GM23248 (cell line): ENCODE results near the gene ROPN1L. TPM values are rescaled to one million over a fixed set of nuclear protein-coding genes. Genes with fewer than 3 reads are reported as not detected.

Experiments
- DNase-seq: peaks from one replicate; pipeline ENCODE4 v3.0.0-alpha.2; 2015
- H2AFZ ChIP-seq: fragments of 200-600 bp; sonication (generic); 2 replicates; pipeline ENCODE4 v1.6.1; 2016; ENCODE audit warnings: antibody characterized with exemption
- H3F3A ChIP-seq: fragments of 200-600 bp; sonication (generic); 2 replicates; pipeline ENCODE4 v1.6.1; 2016; ENCODE audit warnings: mild to moderate bottlenecking, antibody characterized with exemption, mixed run types; ENCODE audit not compliant: insufficient read depth
- H3K27ac ChIP-seq: fragments of 200-600 bp; sonication (generic); 2 replicates; pipeline ENCODE4 v1.5.1; 2016; ENCODE audit warnings: mild to moderate bottlenecking
- H3K27me3 ChIP-seq: fragments of 200-600 bp; sonication (generic); replicated peaks from 2 replicates; pipeline ENCODE4 v1.6.1; 2016; ENCODE audit warnings: mild to moderate bottlenecking; ENCODE audit not compliant: insufficient read depth
- H3K36me3 ChIP-seq: fragments of 200-600 bp; sonication (generic); 2 replicates; pipeline ENCODE4 v1.6.1; 2016; ENCODE audit warnings: low read depth, mild to moderate bottlenecking
- H3K4me1 ChIP-seq: fragments of 200-600 bp; sonication (generic); 2 replicates; pipeline ENCODE4 v1.6.1; 2016; ENCODE audit warnings: mild to moderate bottlenecking; ENCODE audit not compliant: insufficient read depth
- H3K4me2 ChIP-seq: fragments of 200-600 bp; sonication (generic); one replicate; pipeline ENCODE4 v1.6.1; 2016; ENCODE audit warnings: mild to moderate bottlenecking; ENCODE audit not compliant: unreplicated experiment
- H3K4me3 ChIP-seq: fragments of 200-600 bp; sonication (generic); 2 replicates; pipeline ENCODE4 v1.5.1; 2016; ENCODE audit warnings: mild to moderate bottlenecking
- H3K79me2 ChIP-seq: fragments of 200-600 bp; sonication (generic); 2 replicates; pipeline ENCODE4 v1.6.1; 2016; ENCODE audit warnings: mild to moderate bottlenecking; ENCODE audit not compliant: insufficient read depth
- H3K9ac ChIP-seq: fragments of 200-600 bp; sonication (generic); 2 replicates; pipeline ENCODE4 v1.6.1; 2016; ENCODE audit warnings: mild to moderate bottlenecking
- H3K9me2 ChIP-seq: fragments of 200-600 bp; sonication (generic); 2 replicates; pipeline ENCODE4 v1.6.1; 2016; ENCODE audit warnings: mixed run types, mild to moderate bottlenecking, moderate library complexity; ENCODE audit not compliant: insufficient read depth
- H3K9me3 ChIP-seq: fragments of 200-600 bp; sonication (generic); one replicate; pipeline ENCODE4 v1.6.1; 2017; ENCODE audit warnings: low read depth
- H4K20me1 ChIP-seq: fragments of 200-600 bp; sonication (generic); 2 replicates; pipeline ENCODE4 v1.6.0; 2016; ENCODE audit not compliant: insufficient read depth
- EZH2 ChIP-seq: fragments of 200-600 bp; sonication (generic); IDR thresholded peaks from 2 replicates; pipeline ENCODE4 v1.6.1; 2018; ENCODE audit warnings: antibody characterized with exemption, mild to moderate bottlenecking; ENCODE audit not compliant: insufficient read depth, poor library complexity, severe bottlenecking
- EZH2phosphoT487 ChIP-seq: fragments of 200-600 bp; sonication (generic); IDR thresholded peaks from 2 replicates; pipeline ENCODE4 v1.6.1; 2018; ENCODE audit warnings: antibody characterized with exemption, moderate library complexity, mild to moderate bottlenecking, low read depth; ENCODE audit not compliant: insufficient read depth
- WGBS, 2 experiments: methylation state at CpG; one replicate each; pipeline ENCODE4 v1.1.6; 2015 to 2017; ENCODE audit warnings: low lambda C conversion rate in 2 of 2, low coverage in 1 of 2; ENCODE audit errors: missing lambda C conversion rate in 2 of 2; 5-methylcytosine and 5-hydroxymethylcytosine counted together
- in situ Hi-C: fragments of 300-500 bp; cut with MboI; formaldehyde crosslinking; loops from 2 replicates; pipeline ENCODE4 v1.15.0; 2020
- polyA plus RNA-seq: library from polyadenylated mRNA; unstranded; fragments of >200 nt; fragmentation: Nextera tagmentation; extraction: Ambion mirVana; gene quantifications from 2 replicates; pipeline ENCODE4 v1.2.1, GENCODE V29; 2016
- total RNA-seq: library from RNA; depleted of rRNA; stranded (reverse); fragments of >200 nt; shearing (Covaris generic); gene quantifications from 2 replicates; pipeline ENCODE4 v1.2.3, GENCODE V29; 2014

The ROPN1L gene
- total and polyA plus RNA-seq, 2 experiments from 2014 or later, result 0.69 to 0.86 TPM

- peaks cover 85% of the 10 kb centered on the region for H3K36me3 ChIP-seq
- in situ Hi-C loops, result no loop called here
- no peak for DNase-seq
Observed at GRCh38 chr5:10416868-10417267, 24.8 kb upstream of the ROPN1L start.

DNA sequence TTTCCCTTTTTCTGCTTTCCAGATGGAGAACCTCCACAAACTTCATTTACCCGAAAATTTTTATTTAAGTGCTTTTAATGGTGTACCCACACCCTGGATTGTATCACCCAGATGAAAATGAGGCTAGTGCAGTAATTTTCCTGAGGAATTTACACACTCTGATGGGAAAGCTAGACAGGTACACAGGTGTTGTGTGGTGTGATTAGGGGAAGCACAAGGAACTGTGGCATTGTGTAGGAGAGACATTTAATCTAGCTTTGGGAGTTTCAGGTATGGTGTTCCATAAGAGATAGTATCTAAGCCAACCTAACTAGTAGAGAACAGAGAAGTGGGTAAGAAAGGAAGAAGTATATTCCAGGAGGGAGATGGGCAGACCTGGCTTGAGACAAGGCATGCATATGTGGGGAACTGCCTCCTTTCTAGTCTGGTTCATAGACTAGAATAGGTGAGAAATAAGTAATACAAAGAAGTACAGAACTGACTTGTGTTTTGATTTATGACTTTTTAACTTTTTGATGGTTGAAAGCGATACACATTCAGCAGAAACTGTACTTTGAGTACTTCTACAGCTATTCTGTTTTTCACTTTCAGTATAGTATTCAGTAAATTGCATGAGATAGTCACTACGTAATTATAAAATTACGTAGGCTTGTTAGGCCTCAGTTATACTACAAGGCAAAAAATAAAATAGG is 22.9 kb upstream of the ROPN1L start:
- TF ChIP-seq EZH2phosphoT487, result no peak
- no peak for TF ChIP-seq EZH2
- Histone ChIP-seq H4K20me1 (no peaks in the 10 kb centered on the region), H3F3A (peaks cover 31% of the 10 kb centered on the region), H3K4me1 (peaks cover 14% of the 10 kb centered on the region), H3K4me3 (no peak overlapping the region), H3K27ac (no peak overlapping the region), H2AFZ (no peak overlapping the region), H3K9me3 (no peaks in the 10 kb centered on the region), H3K36me3 (peaks cover 81% of the 10 kb centered on the region), H3K9ac (no peak overlapping the region), H3K4me2 (no peak overlapping the region), H3K79me2 (peaks cover 19% of the 10 kb centered on the region; the same call in 1 of the 2 replicates), H3K27me3 (no peaks in the 10 kb centered on the region), H3K9me2 (no peaks in the 10 kb centered on the region)
- WGBS, 2 experiments, result 97 to 98% methylated on average over 4 of the region's 4 CpGs
- no peak for DNase-seq
- in situ Hi-C loops, result no loop called here

More at GRCh38 chr5:10416868-10417267, 24.8 kb upstream of the ROPN1L start:
- H3K27me3 ChIP-seq, result no peaks in the 10 kb centered on the region
- H3F3A ChIP-seq, result peaks cover 31% of the 10 kb centered on the region
- H2AFZ ChIP-seq, result no peak overlapping the region
- H3K4me3 ChIP-seq, result no peak overlapping the region
- no peak for TF ChIP-seq EZH2
- TF ChIP-seq EZH2phosphoT487, result no peak
- H3K9me2 ChIP-seq, result no peaks in the 10 kb centered on the region
- no peak overlapping the region for H3K9ac ChIP-seq
- H3K4me1 ChIP-seq, result peaks cover 14% of the 10 kb centered on the region
- WGBS, 2 experiments, result 85 to 86% methylated on average over 3 of the region's 3 CpGs
- H3K9me3 ChIP-seq, result no peaks in the 10 kb centered on the region
- H3K79me2 ChIP-seq, result peaks cover 19% of the 10 kb centered on the region; the same call in 1 of the 2 replicates
- no peaks in the 10 kb centered on the region for H4K20me1 ChIP-seq
- H3K4me2 ChIP-seq, result no peak overlapping the region
- no peak overlapping the region for H3K27ac ChIP-seq

- H3K4me1 ChIP-seq, result peaks cover 14% of the 10 kb centered on the region
- TF ChIP-seq EZH2, result no peak
- TF ChIP-seq EZH2phosphoT487, result no peak
- 95 to 100% methylated on average over 2 of the region's 2 CpGs for WGBS, 2 experiments
- H2AFZ ChIP-seq, result no peak overlapping the region
- no peaks in the 10 kb centered on the region for H3K9me3 ChIP-seq
- H3K27ac ChIP-seq, result peak overlapping the region; percentile 53
- no peaks in the 10 kb centered on the region for H4K20me1 ChIP-seq
- H3K4me2 ChIP-seq, result peak overlapping the region; percentile 43
- H3K36me3 ChIP-seq, result peaks cover 75% of the 10 kb centered on the region
- H3F3A ChIP-seq, result peaks cover 20% of the 10 kb centered on the region
- in situ Hi-C loops, result no loop called here
- H3K4me3 ChIP-seq, result no peak overlapping the region
- H3K79me2 ChIP-seq, result peaks cover 23% of the 10 kb centered on the region; the same call in 1 of the 2 replicates
- no peaks in the 10 kb centered on the region for H3K27me3 ChIP-seq
- H3K9ac ChIP-seq, result peak overlapping the region; percentile 26
- DNase-seq, result no peak
- no peaks in the 10 kb centered on the region for H3K9me2 ChIP-seq
Observed at GRCh38 chr5:10420468-10420867, 21.2 kb upstream of the ROPN1L start.

GRCh38 chr5:10420932-10421331 is 20.7 kb upstream of the ROPN1L start:
- peak overlapping the region; percentile 43 for H3K4me2 ChIP-seq
- in situ Hi-C loops, result no loop called here
- no peak overlapping the region for H3K4me3 ChIP-seq
- peaks cover 14% of the 10 kb centered on the region for H3K4me1 ChIP-seq
- H3K9ac ChIP-seq, result peak overlapping the region; percentile 26
- DNase-seq, result peak; percentile 65
- H3K9me3 ChIP-seq, result no peaks in the 10 kb centered on the region
- H2AFZ ChIP-seq, result no peak overlapping the region
- peaks cover 75% of the 10 kb centered on the region for H3K36me3 ChIP-seq
- H3K27ac ChIP-seq, result peak overlapping the region; percentile 53
- H3K9me2 ChIP-seq, result no peaks in the 10 kb centered on the region
- peaks cover 20% of the 10 kb centered on the region for H3F3A ChIP-seq
- no peaks in the 10 kb centered on the region for H3K27me3 ChIP-seq
- H4K20me1 ChIP-seq, result no peaks in the 10 kb centered on the region
- H3K79me2 ChIP-seq, result peaks cover 23% of the 10 kb centered on the region; the same call in 1 of the 2 replicates
- no peak for TF ChIP-seq EZH2
- TF ChIP-seq EZH2phosphoT487, result no peak
